Naive B cell (primary cell): ENCODE results near the gene ARCN1. TPM values are rescaled to one million over a fixed set of nuclear protein-coding genes. Genes with fewer than 3 reads are reported as not detected.
"Not testable (repeated sequence)": the region's sequence is repeated elsewhere in the genome, so short reads cannot be mapped to it uniquely, and the experiment has no call there.

ENCODE experiments used
- ATAC-seq, 2 donors: fragments of 150-1000 bp; cut with Tn5 transposase; 2 replicates each; pipeline ENCODE4 v1.10.0; 2021; ENCODE audit warnings: low read depth in 2 of 2, mild to moderate bottlenecking in 2 of 2, moderate library complexity in 2 of 2
- DNase-seq: peaks from one replicate; pipeline ENCODE4 v3.0.0; 2022
- H3K27ac Mint-ChIP-seq, 6 donors: one replicate each; pipeline ENCODE4 v1.8.0; 2020 to 2022; ENCODE audit warnings: mild to moderate bottlenecking in 6 of 6, mixed read lengths in 6 of 6, moderate library complexity in 5 of 6, inconsistent platforms in 2 of 6
- H3K27me3 Mint-ChIP-seq, 3 donors: one replicate each; pipeline ENCODE4 v1.8.0; 2021 to 2022; ENCODE audit warnings: mixed read lengths in 3 of 3, mild to moderate bottlenecking in 1 of 3
- H3K36me3 Mint-ChIP-seq, 2 donors: one replicate each; pipeline ENCODE4 v1.8.0; 2020 to 2022; ENCODE audit warnings: mixed read lengths in 2 of 2, inconsistent platforms in 1 of 2, mild to moderate bottlenecking in 1 of 2
- H3K4me1 Mint-ChIP-seq, 3 donors: one replicate each; pipeline ENCODE4 v1.8.0; 2020 to 2022; ENCODE audit warnings: mixed read lengths in 3 of 3, inconsistent platforms in 1 of 3, mild to moderate bottlenecking in 1 of 3, moderate library complexity in 1 of 3
- H3K4me3 Mint-ChIP-seq, 8 donors: one replicate each; pipeline ENCODE4 v1.8.0; 2020 to 2022; ENCODE audit warnings: mild to moderate bottlenecking in 8 of 8, mixed read lengths in 8 of 8, moderate library complexity in 8 of 8, inconsistent platforms in 2 of 8
- H3K9me3 Mint-ChIP-seq, 7 donors: one replicate each; pipeline ENCODE4 v1.8.0; 2020 to 2022; ENCODE audit warnings: mixed read lengths in 7 of 7, mild to moderate bottlenecking in 5 of 7, inconsistent platforms in 2 of 7, moderate library complexity in 1 of 7
- polyA plus RNA-seq, 6 donors: library from polyadenylated mRNA; unstranded; fragments of 300-500 nt; fragmentation: Illumina TruSeq; gene quantifications; one replicate each; pipeline ENCODE4 v1.2.3, GENCODE V29; 2021; ENCODE audit warnings: low read depth in 6 of 6

Gene ARCN1
- polyA plus RNA-seq, 6 donors from 2014 or later: 97.1 to 135 (median 122) TPM

GRCh38 chr11:118602331-118602730 is 30.1 kb downstream of the ARCN1 start:
- Mint-ChIP-seq H3K27ac (peak overlapping the region in 2 of 6 donors; percentile 12 to 49), H3K4me3 (no peak overlapping the region), H3K27me3 (no peaks in the 10 kb centered on the region), H3K36me3 (peaks cover 17 to 28% of the 10 kb centered on the region in 2 donors), H3K4me1 (peaks cover 3 to 6% (median 5%) of the 10 kb centered on the region in 3 donors), H3K9me3 (no peaks in the 10 kb centered on the region)
- ATAC-seq: no peak
- no peak for DNase-seq

GRCh38 chr11:118603709-118604108 is 31.5 kb downstream of the ARCN1 start:
- DNase-seq, H3K27me3 Mint-ChIP-seq, ATAC-seq, H3K9me3 Mint-ChIP-seq, H3K4me3 Mint-ChIP-seq: not testable (repeated sequence)
- Mint-ChIP-seq H3K27ac (peak overlapping the region in 1 of 6 donors; percentile 75), H3K4me1 (peaks cover 6 to 12% (median 9%) of the 10 kb centered on the region in 3 donors), H3K36me3 (peaks cover 17 to 22% of the 10 kb centered on the region in 2 donors)

- Mint-ChIP-seq H3K27me3 (peaks cover 8 to 10% (median 9%) of the 10 kb centered on the region in 3 donors), H3K4me1 (peaks cover 14 to 21% (median 18%) of the 10 kb centered on the region in 3 donors), H3K9me3 (peaks cover 0 to 3% (median 0%) of the 10 kb centered on the region in 7 donors), H3K27ac (peak overlapping the region in 1 of 6 donors; percentile 67), H3K4me3 (peak overlapping the region in 1 of 8 donors; percentile 21), H3K36me3 (peaks cover 15 to 21% of the 10 kb centered on the region in 2 donors)
- no peak for DNase-seq
- ATAC-seq: no peak
These were observed 32.4 kb downstream of the ARCN1 start for GRCh38 chr11:118604566-118604965.

- Mint-ChIP-seq H3K27ac (peak overlapping the region in 2 of 6 donors; percentile 16 to 42), H3K4me1 (peaks cover 19 to 26% (median 25%) of the 10 kb centered on the region in 3 donors), H3K9me3 (peaks cover 0 to 3% (median 0%) of the 10 kb centered on the region in 7 donors), H3K36me3 (peaks cover 10 to 16% of the 10 kb centered on the region in 2 donors), H3K4me3 (peak overlapping the region in 1 of 8 donors; percentile 36), H3K27me3 (peaks cover 8 to 18% (median 16%) of the 10 kb centered on the region in 3 donors)
- ATAC-seq (no peak), DNase-seq (no peak)
These were observed 33.1 kb downstream of the ARCN1 start for GRCh38 chr11:118605116-118605867.

GRCh38 chr11:118606157-118606843 is 34.1 kb downstream of the ARCN1 start:
- Mint-ChIP-seq H3K9me3 (peaks cover 0 to 3% (median 0%) of the 10 kb centered on the region in 7 donors), H3K36me3 (peaks cover 10% of the 10 kb centered on the region in 2 donors), H3K27me3 (peaks cover 12 to 22% (median 17%) of the 10 kb centered on the region in 3 donors), H3K4me1 (peaks cover 23 to 30% (median 30%) of the 10 kb centered on the region in 3 donors), H3K4me3 (peak overlapping the region in 7 of 8 donors; percentile 69 to 84 (median 75)), H3K27ac (peak overlapping the region in 2 of 6 donors; percentile 79 to 98)
- DNase-seq (no peak), ATAC-seq (no peak)

GRCh38 chr11:118606844-118607228 is 34.6 kb downstream of the ARCN1 start:
- Mint-ChIP-seq H3K4me3 (peak overlapping the region; percentile 53 to 84 (median 74)), H3K27me3 (peaks cover 13 to 25% (median 17%) of the 10 kb centered on the region in 3 donors), H3K9me3 (peaks cover 0 to 3% (median 0%) of the 10 kb centered on the region in 7 donors), H3K4me1 (peaks cover 24 to 32% (median 31%) of the 10 kb centered on the region in 3 donors), H3K36me3 (peaks cover 5 to 6% of the 10 kb centered on the region in 2 donors), H3K27ac (peak overlapping the region in 3 of 6 donors; percentile 15 to 98 (median 79))
- DNase-seq (no peak), ATAC-seq (no peak)

- ATAC-seq (peak; percentile 11 to 16), DNase-seq (peak; percentile 40)
- Mint-ChIP-seq H3K4me3 (peak within 1 kb of the TSS; percentile 83 to 94 (median 85)), H3K27me3 (peaks cover 13 to 33% (median 17%) of the 10 kb centered on the region in 3 donors), H3K4me1 (peaks cover 24 to 32% (median 31%) of the 10 kb centered on the region in 3 donors), H3K27ac (peak within 1 kb of the TSS in 5 of 6 donors; percentile 37 to 98 (median 79)), H3K36me3 (no peaks in the 10 kb centered on the region), H3K9me3 (peaks cover 0 to 3% (median 0%) of the 10 kb centered on the region in 7 donors)
These were observed 35.5 kb downstream of the ARCN1 start, which contains the start of gene PHLDB1 for GRCh38 chr11:118607401-118608359. TSS of gene PHLDB1 (plus strand) at chr11:118607615. CDS start at chr11:118613837, 6,222 bp downstream.

- peak overlapping the region; percentile 52 to 97 (median 90) for H3K27ac Mint-ChIP-seq
- H3K27me3 Mint-ChIP-seq: peaks cover 13 to 36% (median 19%) of the 10 kb centered on the region in 3 donors
- H3K4me3 Mint-ChIP-seq: peak overlapping the region; percentile 83 to 94 (median 85)
- H3K36me3 Mint-ChIP-seq: no peaks in the 10 kb centered on the region
- H3K4me1 Mint-ChIP-seq: peaks cover 24 to 32% (median 31%) of the 10 kb centered on the region in 3 donors
- peak; percentile 75 for DNase-seq
- peaks cover 0 to 3% (median 0%) of the 10 kb centered on the region in 7 donors for H3K9me3 Mint-ChIP-seq
- peak; percentile 63 to 69 for ATAC-seq
These were observed 36.4 kb downstream of the ARCN1 start for GRCh38 chr11:118608360-118609227.

- no peaks in the 10 kb centered on the region for H3K36me3 Mint-ChIP-seq
- H3K27me3 Mint-ChIP-seq: peaks cover 16 to 47% (median 25%) of the 10 kb centered on the region in 3 donors
- peaks cover 0 to 3% (median 0%) of the 10 kb centered on the region in 7 donors for H3K9me3 Mint-ChIP-seq
- peak overlapping the region; percentile 52 to 97 (median 90) for H3K27ac Mint-ChIP-seq
- H3K4me1 Mint-ChIP-seq: peaks cover 24 to 32% (median 31%) of the 10 kb centered on the region in 3 donors
- H3K4me3 Mint-ChIP-seq: peak overlapping the region; percentile 81 to 94 (median 85)
- peak; percentile 3 to 6 for ATAC-seq
- DNase-seq: peak; percentile 31
These were observed 37.4 kb downstream of the ARCN1 start for GRCh38 chr11:118609380-118610224.

- Mint-ChIP-seq H3K27ac (peak overlapping the region in 5 of 6 donors; percentile 52 to 74 (median 56)), H3K4me3 (peak overlapping the region; percentile 81 to 94 (median 85)), H3K27me3 (peaks cover 19 to 54% (median 29%) of the 10 kb centered on the region in 3 donors), H3K9me3 (peaks cover 0 to 3% (median 0%) of the 10 kb centered on the region in 7 donors), H3K4me1 (peaks cover 24 to 32% (median 31%) of the 10 kb centered on the region in 3 donors), H3K36me3 (no peaks in the 10 kb centered on the region)
- ATAC-seq (no peak), DNase-seq (peak; percentile 9)
These were observed 38.1 kb downstream of the ARCN1 start for GRCh38 chr11:118610225-118610772.
